Central memory CD8-positive, alpha-beta T cell (primary cell): ENCODE measurements around the gene ATG101.

ENCODE experiments used
- ATAC-seq: fragments of 150-1000 bp; cut with Tn5 transposase; replicated peaks from 2 replicates; pipeline ENCODE4 v1.10.0; 2022; ENCODE audit warnings: mild to moderate bottlenecking, moderate FRiP score, moderate number of reproducible peaks; ENCODE audit not compliant: poor library complexity, severe bottlenecking; ENCODE audit errors: extremely low read depth
- DNase-seq, 2 donors: peaks; one replicate each; pipeline ENCODE4 v3.0.0; 2021; ENCODE audit warnings: low spot score in 2 of 2
- H3K27ac Mint-ChIP-seq: one replicate; pipeline ENCODE4 v1.8.0; 2022; ENCODE audit warnings: low read depth, mild to moderate bottlenecking, moderate library complexity, mixed read lengths
- H3K27me3 Mint-ChIP-seq: one replicate; pipeline ENCODE4 v1.8.0; 2022; ENCODE audit warnings: mixed read lengths
- H3K36me3 Mint-ChIP-seq: one replicate; pipeline ENCODE4 v1.8.0; 2022; ENCODE audit warnings: mild to moderate bottlenecking, moderate library complexity, mixed read lengths; ENCODE audit not compliant: insufficient read depth
- H3K4me1 Mint-ChIP-seq: one replicate; pipeline ENCODE4 v1.8.0; 2022; ENCODE audit warnings: mixed read lengths
- H3K4me3 Mint-ChIP-seq: one replicate; pipeline ENCODE4 v1.8.0; 2022; ENCODE audit warnings: mild to moderate bottlenecking, moderate library complexity, mixed read lengths
- H3K9me3 Mint-ChIP-seq: one replicate; pipeline ENCODE4 v1.8.0; 2022; ENCODE audit warnings: mixed read lengths

The ATG101 gene

GRCh38 chr12:52063981-52064649, 5.7 kb upstream of the ATG101 start:
- Mint-ChIP-seq H3K9me3 (no peaks in the 10 kb centered on the region), H3K27me3 (peaks cover 31% of the 10 kb centered on the region), H3K4me3 (no peak overlapping the region), H3K27ac (peak overlapping the region; percentile 47), H3K4me1 (peaks cover under 1% of the 10 kb centered on the region), H3K36me3 (no peaks in the 10 kb centered on the region)
- ATAC-seq (no peak), DNase-seq (no peak)

GRCh38 chr12:52066346-52067080, 3.3 kb upstream of the ATG101 start:
- Mint-ChIP-seq H3K27ac (no peak overlapping the region), H3K27me3 (peaks cover 31% of the 10 kb centered on the region), H3K36me3 (peaks cover 7% of the 10 kb centered on the region), H3K9me3 (no peaks in the 10 kb centered on the region), H3K4me3 (no peak overlapping the region), H3K4me1 (peaks cover 22% of the 10 kb centered on the region)
- ATAC-seq (no peak), DNase-seq (no peak)

GRCh38 chr12:52067081-52067374, 2.8 kb upstream of the ATG101 start:
- no peak for ATAC-seq
- Mint-ChIP-seq H3K36me3 (peaks cover 7% of the 10 kb centered on the region), H3K27ac (no peak overlapping the region), H3K4me3 (no peak overlapping the region), H3K27me3 (peaks cover 31% of the 10 kb centered on the region), H3K9me3 (no peaks in the 10 kb centered on the region), H3K4me1 (peaks cover 26% of the 10 kb centered on the region)
- DNase-seq: no peak

- peak; percentile 5 for ATAC-seq
- no peak for DNase-seq
- H3K27ac Mint-ChIP-seq: peak overlapping the region; percentile 94
- peaks cover 23% of the 10 kb centered on the region for H3K36me3 Mint-ChIP-seq
- H3K27me3 Mint-ChIP-seq: peaks cover 9% of the 10 kb centered on the region
- no peaks in the 10 kb centered on the region for H3K9me3 Mint-ChIP-seq
- peaks cover 44% of the 10 kb centered on the region for H3K4me1 Mint-ChIP-seq
- peak overlapping the region; percentile 96 for H3K4me3 Mint-ChIP-seq
Measured at GRCh38 chr12:52070185-52070925, 577 bp downstream of the ATG101 start.

GRCh38 chr12:52073531-52074381, 4.0 kb downstream of the ATG101 start:
- DNase-seq (no peak), ATAC-seq (no peak)
- Mint-ChIP-seq H3K36me3 (peaks cover 34% of the 10 kb centered on the region), H3K9me3 (no peaks in the 10 kb centered on the region), H3K4me3 (no peak overlapping the region), H3K27me3 (no peaks in the 10 kb centered on the region), H3K27ac (no peak overlapping the region), H3K4me1 (peaks cover 51% of the 10 kb centered on the region)

GRCh38 chr12:52074971-52075724, 5.4 kb downstream of the ATG101 start:
- Mint-ChIP-seq H3K27ac (no peak overlapping the region), H3K4me3 (no peak overlapping the region), H3K36me3 (peaks cover 31% of the 10 kb centered on the region), H3K9me3 (no peaks in the 10 kb centered on the region), H3K27me3 (no peaks in the 10 kb centered on the region), H3K4me1 (peaks cover 42% of the 10 kb centered on the region)
- ATAC-seq: no peak
- DNase-seq: no peak

- no peaks in the 10 kb centered on the region for H3K27me3 Mint-ChIP-seq
- ATAC-seq: no peak
- H3K9me3 Mint-ChIP-seq: no peaks in the 10 kb centered on the region
- peaks cover 29% of the 10 kb centered on the region for H3K36me3 Mint-ChIP-seq
- no peak overlapping the region for H3K27ac Mint-ChIP-seq
- no peak overlapping the region for H3K4me3 Mint-ChIP-seq
- DNase-seq: no peak
- peaks cover 31% of the 10 kb centered on the region for H3K4me1 Mint-ChIP-seq
Measured at GRCh38 chr12:52076811-52077210, 7.0 kb downstream of the ATG101 start.

GRCh38 chr12:52078276-52078675, 8.5 kb downstream of the ATG101 start:
- no peak overlapping the region for H3K4me3 Mint-ChIP-seq

GRCh38 chr12:52079576-52080402, 10.0 kb downstream of the ATG101 start, which contains the start of gene SMIM41:
TSS of gene SMIM41 (plus strand) at chr12:52079704. CDS start at chr12:52079780, 76 bp downstream.
- Mint-ChIP-seq H3K4me3 (no peak within 1 kb of the TSS), H3K9me3 (no peaks in the 10 kb centered on the region), H3K27me3 (peaks cover 9% of the 10 kb centered on the region), H3K36me3 (peaks cover 17% of the 10 kb centered on the region), H3K4me1 (peaks cover 21% of the 10 kb centered on the region), H3K27ac (no peak within 1 kb of the TSS)
- ATAC-seq (no peak), DNase-seq (no peak)

More at GRCh38 chr12:52078276-52078675, 8.5 kb downstream of the ATG101 start:
- peaks cover 26% of the 10 kb centered on the region for H3K4me1 Mint-ChIP-seq
- ATAC-seq: no peak
- DNase-seq: no peak
- no peak overlapping the region for H3K27ac Mint-ChIP-seq
- no peaks in the 10 kb centered on the region for H3K9me3 Mint-ChIP-seq
- H3K27me3 Mint-ChIP-seq: peaks cover under 1% of the 10 kb centered on the region
- peaks cover 29% of the 10 kb centered on the region for H3K36me3 Mint-ChIP-seq

GRCh38 chr12:52080403-52081251, 10.8 kb downstream of the ATG101 start:
- ATAC-seq (no peak), DNase-seq (no peak)
- peaks cover 13% of the 10 kb centered on the region for H3K36me3 Mint-ChIP-seq
- H3K4me1 Mint-ChIP-seq: peaks cover 21% of the 10 kb centered on the region
- H3K27me3 Mint-ChIP-seq: peaks cover 12% of the 10 kb centered on the region
- H3K27ac Mint-ChIP-seq: no peak overlapping the region
- no peak overlapping the region for H3K4me3 Mint-ChIP-seq
- no peaks in the 10 kb centered on the region for H3K9me3 Mint-ChIP-seq
